ENCODE measurements around the gene AOC3.

- TF ChIP-seq FOXA1 (IDR thresholded peaks at IDR 0.05) (no peak), PKNOX1 (IDR thresholded peaks at IDR 0.05) (no peak), LEF1 (IDR thresholded peaks at IDR 0.05; ENCODE audit: borderline replicate concordance) (no peak)
Measured at GRCh38 chr17:42857389-42857788, 6.4 kb downstream of the AOC3 start.
